ENCODE measurements around the gene STIL.
"Not testable (repeated sequence)": the region's sequence is repeated elsewhere in the genome, so short reads cannot be mapped to it uniquely, and the experiment has no call there.

STIL gene

GRCh38 chr1:47313915-47314664, at the start of gene STIL:
STIL (minus strand) TSS chr1:47314147; CDS start chr1:47310319, 3,828 bp downstream.
- peak; percentile 98 to 99 for DNase-seq

- DNase-seq: no peak
Measured at GRCh38 chr1:47362828-47363227, 48.9 kb upstream of the STIL start.

GRCh38 chr1:47361380-47361779, 47.4 kb upstream of the STIL start:
- DNase-seq: no peak

- DNase-seq: no peak
Measured at GRCh38 chr1:47351305-47351704, 37.4 kb upstream of the STIL start.

- DNase-seq: no peak
Measured at GRCh38 chr1:47348246-47348645, 34.3 kb upstream of the STIL start.

GRCh38 chr1:47347735-47348134, 33.8 kb upstream of the STIL start:
- no peak for DNase-seq

- not testable (repeated sequence) for DNase-seq
Measured at GRCh38 chr1:47346979-47347378, 33.0 kb upstream of the STIL start.

- no peak for DNase-seq
Measured at GRCh38 chr1:47340227-47340626, 26.3 kb upstream of the STIL start.

- no peak for DNase-seq
Measured at GRCh38 chr1:47338249-47339077, 24.5 kb upstream of the STIL start.

- DNase-seq: no peak
Measured at GRCh38 chr1:47337350-47337749, 23.4 kb upstream of the STIL start.

- no peak for DNase-seq
Measured at GRCh38 chr1:47334765-47335435, 21.0 kb upstream of the STIL start.

GRCh38 chr1:47333922-47334764, 20.2 kb upstream of the STIL start:
- DNase-seq: peak; percentile 63 to 82

- peak; percentile 31 to 58 for DNase-seq
Measured at GRCh38 chr1:47333578-47333921, 19.6 kb upstream of the STIL start, which contains the start of gene CMPK1. CMPK1 (plus strand) TSS chr1:47333790; CDS start chr1:47333946, 156 bp downstream.

GRCh38 chr1:47332779-47333577, 19.0 kb upstream of the STIL start:
- DNase-seq: no peak

GRCh38 chr1:47331875-47332274, 17.9 kb upstream of the STIL start:
- DNase-seq: no peak

- no peak for DNase-seq
Measured at GRCh38 chr1:47330212-47330611, 16.3 kb upstream of the STIL start.

- DNase-seq: no peak
Measured at GRCh38 chr1:47328992-47329391, 15.0 kb upstream of the STIL start.

- DNase-seq: no peak
Measured at GRCh38 chr1:47326271-47326670, 12.3 kb upstream of the STIL start.

- DNase-seq: peak in 1 of 2 experiments; percentile 25
Measured at GRCh38 chr1:47325528-47325927, 11.6 kb upstream of the STIL start.

- no peak for DNase-seq
Measured at GRCh38 chr1:47324682-47325081, 10.7 kb upstream of the STIL start.

- peak in 1 of 2 experiments; percentile 19 for DNase-seq
Measured at GRCh38 chr1:47323599-47324031, 9.7 kb upstream of the STIL start.

- DNase-seq: not testable (repeated sequence)
Measured at GRCh38 chr1:47319968-47320367, 6.0 kb upstream of the STIL start.

Measured in NCI-H1930 (cell line).